CD14-positive monocyte (primary cell): ENCODE results near the gene FAM181B. TPM values are rescaled to one million over a fixed set of nuclear protein-coding genes. Genes with fewer than 3 reads are reported as not detected.

Experiments used
- DNase-seq, 3 donors: peaks; one replicate each; pipeline ENCODE4 v3.0.0-alpha.2; 2011 to 2022
- H2AFZ ChIP-seq: 2 replicates; pipeline ENCODE4 v1.6.0; 2012; ENCODE audit warnings: mild to moderate bottlenecking, low read depth, low read length, inconsistent platforms; ENCODE audit not compliant: insufficient read depth, poor library complexity, severe bottlenecking
- H3K27ac ChIP-seq, 2 donors: 1 replicate in 1 of 2; 2 replicates in 1 of 2; pipeline ENCODE4 v1.5.1; 2012 to 2013; ENCODE audit warnings: low read length in 2 of 2, control low read depth in 1 of 2, inconsistent platforms in 1 of 2, low read depth in 1 of 2, mild to moderate bottlenecking in 1 of 2
- H3K27me3 ChIP-seq, 2 donors: one replicate each; pipeline versions ENCODE4 v1.6.0 to v1.6.1; 2011 to 2013; ENCODE audit warnings: low read length in 2 of 2; ENCODE audit not compliant: control insufficient read depth in 2 of 2, insufficient read depth in 2 of 2
- H3K36me3 ChIP-seq, 2 donors: replicated peaks in 1 of 2; 1 replicate in 1 of 2; 2 replicates in 1 of 2; pipeline versions ENCODE4 v1.5.1 to v1.6.1; 2012 to 2013; ENCODE audit warnings: low read length in 2 of 2, control low read depth in 1 of 2, inconsistent platforms in 1 of 2, mild to moderate bottlenecking in 1 of 2; ENCODE audit not compliant: insufficient read depth in 2 of 2, control insufficient read depth in 1 of 2
- H3K4me1 ChIP-seq, 2 donors: 1 replicate in 1 of 2; 2 replicates in 1 of 2; pipeline versions ENCODE4 v1.5.1 to v1.6.1; 2012 to 2013; ENCODE audit warnings: low read length in 2 of 2, control low read depth in 1 of 2, inconsistent platforms in 1 of 2, mild to moderate bottlenecking in 1 of 2, moderate library complexity in 1 of 2; ENCODE audit not compliant: insufficient read depth in 2 of 2, control insufficient read depth in 1 of 2
- H3K4me2 ChIP-seq: replicated peaks from 2 replicates; pipeline ENCODE3; 2012; ENCODE audit warnings: low read length, moderate library complexity, mild to moderate bottlenecking; ENCODE audit not compliant: poor library complexity, severe bottlenecking; ENCODE audit errors: extremely low read depth
- H3K4me3 ChIP-seq, 3 experiments: fragments of 200-600 bp in 1 of 3; sonication (generic) in 1 of 3; replicated peaks in 1 of 3; 1 replicate in 2 of 3; 2 replicates in 1 of 3; pipeline ENCODE4 v1.5.1; 2011 to 2013; ENCODE audit warnings: low read length in 3 of 3, mild to moderate bottlenecking in 3 of 3, control low read depth in 2 of 3, low read depth in 2 of 3, inconsistent platforms in 1 of 3, moderate library complexity in 1 of 3
- H3K79me2 ChIP-seq: 2 replicates; pipeline ENCODE4 v1.6.0; 2012; ENCODE audit warnings: mild to moderate bottlenecking, control low read depth, inconsistent platforms, low read length, moderate library complexity; ENCODE audit not compliant: insufficient read depth
- H3K9ac ChIP-seq: 2 replicates; pipeline ENCODE4 v1.6.0; 2017; ENCODE audit warnings: low read length, mild to moderate bottlenecking; ENCODE audit not compliant: insufficient read depth, poor library complexity, severe bottlenecking
- H3K9me3 ChIP-seq, 2 donors: replicated peaks in 1 of 2; 1 replicate in 1 of 2; 2 replicates in 1 of 2; pipeline versions ENCODE4 v1.5.1 to v1.6.1; 2012 to 2013; ENCODE audit warnings: low read length in 2 of 2, control low read depth in 1 of 2; ENCODE audit not compliant: control insufficient read depth in 1 of 2, insufficient read depth in 1 of 2
- H4K20me1 ChIP-seq: 2 replicates; pipeline ENCODE4 v1.6.0; 2012; ENCODE audit warnings: mild to moderate bottlenecking, low read length, control low read depth, moderate library complexity; ENCODE audit not compliant: insufficient read depth
- H3K27ac Mint-ChIP-seq, 7 donors: one replicate each; pipeline ENCODE4 v1.8.0; 2020; ENCODE audit warnings: mild to moderate bottlenecking in 7 of 7, mixed read lengths in 7 of 7, moderate library complexity in 6 of 7, inconsistent platforms in 2 of 7
- H3K27me3 Mint-ChIP-seq, 3 donors: one replicate each; pipeline ENCODE4 v1.8.0; 2021 to 2022; ENCODE audit warnings: low read depth in 3 of 3, mild to moderate bottlenecking in 3 of 3, mixed read lengths in 3 of 3, moderate library complexity in 3 of 3, inconsistent platforms in 1 of 3
- H3K36me3 Mint-ChIP-seq, 2 donors: one replicate each; pipeline ENCODE4 v1.8.0; 2020; ENCODE audit warnings: mixed read lengths in 2 of 2, inconsistent platforms in 1 of 2, mild to moderate bottlenecking in 1 of 2
- H3K4me1 Mint-ChIP-seq: one replicate; pipeline ENCODE4 v1.8.0; 2020; ENCODE audit warnings: mild to moderate bottlenecking, mixed read lengths
- H3K4me3 Mint-ChIP-seq, 2 donors: one replicate each; pipeline ENCODE4 v1.8.0; 2020; ENCODE audit warnings: mild to moderate bottlenecking in 2 of 2, mixed read lengths in 2 of 2, moderate library complexity in 1 of 2
- H3K9me3 Mint-ChIP-seq, 7 donors: one replicate each; pipeline ENCODE4 v1.8.0; 2020 to 2022; ENCODE audit warnings: mixed read lengths in 7 of 7, mild to moderate bottlenecking in 6 of 7, moderate library complexity in 6 of 7, inconsistent platforms in 2 of 7
- CTCF ChIP-seq: fragments of 200-600 bp; IDR thresholded peaks from one replicate; pipeline ENCODE4 v1.8.0; 2022; ENCODE audit warnings: antibody characterized with exemption, mild to moderate bottlenecking
- WGBS: methylation state at CpG from one replicate; pipeline ENCODE4 v1.1.5; 2013; ENCODE audit warnings: missing lambda C conversion rate; ENCODE audit not compliant: insufficient coverage; 5-methylcytosine and 5-hydroxymethylcytosine counted together
- intact Hi-C, 2 donors: fragments of 100-400 bp; cut with micrococcal nuclease; formaldehyde crosslinking; loops; one replicate each; pipeline versions ENCODE4 v1.15.0 to v1.15.1; 2023
- polyA plus RNA-seq, 3 donors: library from polyadenylated mRNA; depleted of rRNA in 1 of 3; unstranded in 2 of 3; stranded (reverse) in 1 of 3; fragments of 300-500 nt in 2 of 3; fragments of >200 nt in 1 of 3; fragmentation: Illumina TruSeq in 2 of 3; gene quantifications; 1 replicate in 2 of 3; 2 replicates in 1 of 3; pipeline ENCODE4 v1.2.3, GENCODE V29; 2012 to 2021

Gene FAM181B
- polyA plus RNA-seq, 3 donors: not detected

GRCh38 chr11:82765466-82766034 is 31.9 kb upstream of the FAM181B start:
- TF ChIP-seq CTCF: no peak
- DNase-seq: no peak
- Mint-ChIP-seq H3K27me3 (peaks cover 0 to 1% (median 0%) of the 10 kb centered on the region in 3 donors), H3K4me1 (no peaks in the 10 kb centered on the region), H3K9me3 (peaks cover 0 to 2% (median 0%) of the 10 kb centered on the region in 7 donors), H3K4me3 (no peak overlapping the region), H3K27ac (no peak overlapping the region), H3K36me3 (no peaks in the 10 kb centered on the region)
- Histone ChIP-seq H3K4me2 (no peak overlapping the region), H4K20me1 (no peaks in the 10 kb centered on the region), H3K4me1 (no peaks in the 10 kb centered on the region), H2AFZ (no peak overlapping the region), H3K36me3 (no peaks in the 10 kb centered on the region), H3K9ac (no peak overlapping the region), H3K9me3 (no peaks in the 10 kb centered on the region), H3K27me3 (no peaks in the 10 kb centered on the region), H3K79me2 (no peaks in the 10 kb centered on the region), H3K27ac (no peak overlapping the region), H3K4me3 (no peak overlapping the region)
- intact Hi-C loops: no loop called here
- WGBS: 68% methylated on average over 7 of the region's 11 CpGs

GRCh38 chr11:82763167-82763566 is 29.5 kb upstream of the FAM181B start:
- no peak for TF ChIP-seq CTCF
- peaks cover 0 to 1% (median 0%) of the 10 kb centered on the region in 3 donors for H3K27me3 Mint-ChIP-seq
- H3K36me3 Mint-ChIP-seq: no peaks in the 10 kb centered on the region
- Histone ChIP-seq H3K36me3 (no peaks in the 10 kb centered on the region), H3K4me3 (no peak overlapping the region), H3K4me2 (no peak overlapping the region), H2AFZ (no peak overlapping the region), H3K79me2 (no peaks in the 10 kb centered on the region), H3K27ac (no peak overlapping the region), H3K9ac (no peak overlapping the region), H4K20me1 (no peaks in the 10 kb centered on the region), H3K27me3 (no peaks in the 10 kb centered on the region), H3K4me1 (no peaks in the 10 kb centered on the region), H3K9me3 (no peaks in the 10 kb centered on the region)
- intact Hi-C loops: no loop called here
- peaks cover 0 to 2% (median 0%) of the 10 kb centered on the region in 7 donors for H3K9me3 Mint-ChIP-seq
- no peak overlapping the region for H3K4me3 Mint-ChIP-seq
- no CpG with 5 or more reads among the region's 1 CpG for WGBS
- H3K27ac Mint-ChIP-seq: no peak overlapping the region
- DNase-seq: no peak
- H3K4me1 Mint-ChIP-seq: no peaks in the 10 kb centered on the region
